NCI-H2107 treated with DMSO at 0.1 percent for 48 hours (cell line): ENCODE measurements around the gene MAX.

Experiments used
- DNase-seq: peaks from one replicate; lab custom pipeline; 2025; ENCODE audit not compliant: unreplicated experiment; lab: John Stamatoyannopoulos, UW

The MAX gene

GRCh38 chr14:65074449-65075150, 27.7 kb downstream of the MAX start:
- DNase-seq, result no peak

GRCh38 chr14:65073605-65074201, 28.6 kb downstream of the MAX start:
- no peak for DNase-seq

GRCh38 chr14:65072937-65073336, 29.4 kb downstream of the MAX start:
- no peak for DNase-seq

DNA sequence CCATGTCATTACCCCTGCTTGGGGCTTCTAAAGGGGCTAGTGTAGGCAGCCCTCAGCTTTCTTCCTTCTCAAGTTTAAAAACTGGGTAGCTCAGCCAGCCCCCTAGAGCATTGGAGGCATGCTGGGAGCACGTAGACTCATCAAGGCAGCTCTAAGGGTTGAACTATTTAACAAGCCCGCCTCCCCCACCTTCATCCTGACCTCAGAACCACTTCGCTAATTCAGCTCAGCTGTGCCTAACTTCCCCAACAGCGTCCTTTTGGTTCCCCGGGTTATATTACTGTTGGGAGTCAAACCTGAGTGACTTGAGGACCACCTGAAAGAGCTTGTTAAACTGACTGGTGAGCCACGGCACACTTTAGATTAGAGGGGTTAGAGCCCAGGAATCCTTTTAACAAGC, 30.1 kb downstream of the MAX start:
- DNase-seq, result no peak

DNA sequence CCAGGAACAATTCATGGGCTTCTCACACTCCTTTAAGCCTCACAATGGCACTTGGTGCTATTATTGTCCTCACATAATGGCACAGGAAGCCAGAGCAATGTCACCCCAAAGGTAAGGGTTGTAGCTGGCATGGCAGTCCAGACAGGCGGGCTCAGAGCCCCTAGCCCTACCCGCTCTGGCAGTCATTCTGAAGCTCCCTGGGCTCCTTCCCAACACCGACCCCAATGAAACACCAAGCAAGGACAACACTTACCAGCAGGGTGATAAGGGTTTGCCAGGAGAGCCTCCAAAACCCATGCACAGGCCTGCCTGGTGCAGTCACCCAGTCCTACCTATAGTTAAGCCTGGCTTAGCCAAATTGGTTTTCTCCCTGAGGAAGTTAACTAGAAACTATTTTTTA, 30.8 kb downstream of the MAX start:
- no peak for DNase-seq

- peak; percentile 95 for DNase-seq
Measured at GRCh38 chr14:65070471-65070976, 31.8 kb downstream of the MAX start.

GRCh38 chr14:65069874-65070413, 32.4 kb downstream of the MAX start:
- no peak for DNase-seq

DNA sequence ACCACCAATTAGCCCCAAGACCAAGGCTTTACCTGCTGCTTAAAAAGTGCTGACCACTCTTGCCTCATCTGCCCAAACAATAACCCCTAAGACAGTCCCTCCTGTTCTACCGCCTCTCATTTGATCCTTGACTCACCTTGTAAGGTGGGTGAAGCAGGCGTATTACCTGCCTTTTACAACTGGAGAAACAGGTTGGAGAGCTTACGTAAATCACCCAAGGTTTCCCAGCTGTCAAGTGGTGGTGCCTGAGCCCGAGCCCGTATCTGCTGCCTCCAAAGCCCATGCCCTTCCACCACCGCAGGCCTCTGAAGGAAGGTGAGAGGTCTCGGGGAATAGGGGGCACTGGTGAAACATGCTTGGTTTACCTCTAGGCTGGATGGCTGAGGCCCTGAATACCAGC, 36.6 kb downstream of the MAX start:
- no peak for DNase-seq

DNA sequence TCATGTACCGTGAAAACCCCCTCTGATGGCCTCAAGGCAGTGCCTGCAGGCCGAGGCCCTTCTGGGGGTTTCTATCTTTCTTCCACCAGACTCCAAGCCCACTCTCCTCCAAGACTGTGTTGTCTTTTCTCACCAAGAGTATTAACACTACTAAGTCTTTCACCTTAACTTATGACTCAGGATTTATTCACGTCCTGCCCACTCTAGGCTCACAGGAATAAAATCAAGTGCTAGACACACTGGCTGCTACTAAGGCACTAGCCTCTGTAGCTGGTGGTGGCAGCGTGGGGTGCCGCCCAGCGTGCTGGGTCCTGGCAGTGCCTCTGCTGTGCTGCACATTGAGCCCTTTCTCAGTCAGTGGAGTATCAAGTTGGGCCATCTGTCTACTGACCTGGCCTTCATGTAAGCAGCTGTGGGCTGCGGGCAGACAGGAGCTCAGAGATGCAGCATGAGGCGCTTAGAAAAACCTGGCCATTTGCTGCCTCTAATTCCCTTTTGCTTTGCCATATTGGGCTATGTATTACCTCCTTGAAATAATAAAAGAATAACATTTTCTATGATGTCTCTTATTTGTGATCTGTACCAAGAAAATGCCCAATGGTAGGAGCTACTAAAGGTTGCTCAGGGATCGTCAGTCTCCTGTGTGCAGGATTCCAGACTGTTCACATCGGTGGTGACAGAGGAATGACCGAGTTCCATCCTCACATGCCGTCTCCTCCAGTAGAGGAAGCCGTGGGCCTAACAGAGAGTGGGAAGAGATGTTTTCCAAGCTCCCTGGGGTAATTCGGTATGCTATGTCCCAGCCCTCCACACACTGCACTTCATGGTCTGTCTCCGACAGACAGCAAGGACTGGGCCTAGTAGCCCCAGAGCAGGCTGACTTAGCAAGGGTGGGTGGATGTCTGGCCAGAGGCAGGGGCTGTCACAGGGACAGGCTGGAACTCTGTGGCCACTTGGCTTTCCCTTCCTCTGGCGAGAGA, 39.9 kb downstream of the MAX start:
- no peak for DNase-seq

- no peak for DNase-seq
Measured at GRCh38 chr14:65057695-65058094, 44.6 kb downstream of the MAX start.

DNA sequence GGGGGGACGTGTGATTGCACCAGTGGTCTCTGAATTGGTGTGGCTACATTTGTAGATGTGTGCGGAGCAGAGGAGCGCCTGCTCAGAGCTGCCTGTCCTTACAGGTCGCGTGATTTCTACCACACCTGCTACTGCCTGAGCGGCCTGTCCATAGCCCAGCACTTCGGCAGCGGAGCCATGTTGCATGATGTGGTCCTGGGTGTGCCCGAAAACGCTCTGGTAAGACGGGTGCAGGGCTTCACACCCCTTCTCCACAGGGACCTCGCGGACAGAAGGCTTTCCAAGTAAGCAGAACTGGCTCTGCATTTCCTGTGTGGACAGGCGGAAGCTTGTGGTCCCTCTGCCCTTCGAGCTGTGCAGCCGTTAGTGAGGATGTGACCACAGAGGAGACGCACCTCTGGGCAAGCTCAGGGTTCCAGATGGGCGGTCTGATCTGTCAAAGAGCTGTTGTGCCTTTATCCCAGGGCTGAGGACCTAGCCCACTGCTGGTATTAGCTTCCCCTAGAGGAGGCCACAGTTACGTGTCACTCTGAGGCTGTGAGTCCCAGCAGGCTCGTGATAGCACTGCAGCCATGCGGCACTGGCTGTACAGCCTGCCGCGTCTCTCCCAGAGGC, 47.7 kb downstream of the MAX start:
- no peak for DNase-seq

DNA sequence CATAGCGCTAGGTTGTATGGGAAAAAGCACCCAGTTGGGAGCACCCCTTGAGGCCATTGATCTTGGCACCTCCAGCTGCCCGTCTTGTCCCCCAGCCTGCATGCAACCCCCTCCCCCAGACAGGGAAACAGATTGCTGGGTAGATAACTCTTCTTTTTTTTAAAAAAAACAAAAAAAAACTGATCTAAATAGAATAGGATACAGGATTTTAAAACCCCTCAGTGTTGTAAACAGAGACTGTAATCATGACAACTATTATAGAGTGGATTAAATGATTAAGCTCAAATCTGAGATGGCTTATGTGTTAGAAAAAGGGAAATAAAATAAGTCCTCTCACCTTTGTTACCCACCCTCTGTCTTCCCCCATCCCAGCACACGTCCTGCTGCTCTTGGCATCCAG, 48.9 kb downstream of the MAX start:
- peak; percentile 36 for DNase-seq

DNA sequence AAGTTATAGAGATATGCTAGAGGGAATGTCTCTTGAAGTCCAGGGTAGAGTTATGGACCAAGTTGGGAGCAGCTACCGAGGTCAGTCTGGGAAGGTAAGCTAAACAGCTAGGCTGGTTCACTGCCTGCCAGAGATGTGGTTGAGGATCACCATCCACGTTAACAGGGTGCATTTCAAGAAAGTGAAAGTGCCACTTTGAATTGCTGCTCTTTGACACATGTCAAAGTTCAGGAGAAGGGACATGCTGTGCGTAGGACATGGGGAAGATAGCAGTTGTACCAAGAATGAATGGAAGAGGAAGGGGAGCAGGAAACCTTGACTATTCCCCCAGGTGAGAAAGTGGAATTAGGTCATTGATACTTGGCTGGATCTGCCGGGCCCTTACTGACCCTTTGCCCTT, 49.5 kb downstream of the MAX start:
- no peak for DNase-seq

DNA sequence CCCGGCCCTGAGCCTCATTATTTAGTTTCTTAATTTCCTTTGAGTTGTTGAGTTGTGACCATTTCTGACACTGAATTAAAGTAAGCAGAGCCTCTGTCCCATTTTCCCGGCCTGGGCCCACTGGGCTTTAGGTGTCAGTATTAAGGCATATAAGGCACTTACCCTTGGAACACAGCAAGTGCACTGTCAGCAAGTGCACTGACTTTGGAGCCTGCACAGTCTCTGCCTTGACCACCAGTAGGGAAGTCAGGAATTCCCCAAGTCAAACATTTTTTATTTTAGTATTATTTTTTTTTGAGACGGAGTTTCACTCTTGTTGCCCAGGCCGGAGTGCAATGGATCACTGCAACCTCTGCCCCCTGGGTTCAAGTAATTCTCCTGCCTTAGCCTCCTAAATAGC, 56.6 kb downstream of the MAX start:
- no peak for DNase-seq

DNA sequence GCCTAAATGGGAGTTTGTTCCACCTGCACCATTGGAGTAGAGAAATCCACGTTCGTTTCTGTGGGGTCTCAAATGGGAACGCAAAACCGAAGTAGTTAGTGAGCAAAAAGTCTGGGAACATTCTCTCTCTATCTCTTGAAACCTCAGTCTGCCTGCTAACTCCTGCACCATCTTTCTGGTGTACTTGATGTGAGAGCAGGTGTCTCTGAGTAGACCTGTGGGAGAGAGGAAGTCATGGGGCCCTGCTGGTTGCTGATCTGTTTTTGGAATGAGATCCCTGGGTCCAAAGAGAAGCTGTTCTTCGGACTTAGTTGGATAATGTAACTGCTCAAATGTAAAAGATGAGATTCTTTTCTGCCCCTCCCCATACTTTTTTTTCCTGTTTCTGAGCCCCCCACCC, 57.3 kb downstream of the MAX start:
- no peak for DNase-seq

DNA sequence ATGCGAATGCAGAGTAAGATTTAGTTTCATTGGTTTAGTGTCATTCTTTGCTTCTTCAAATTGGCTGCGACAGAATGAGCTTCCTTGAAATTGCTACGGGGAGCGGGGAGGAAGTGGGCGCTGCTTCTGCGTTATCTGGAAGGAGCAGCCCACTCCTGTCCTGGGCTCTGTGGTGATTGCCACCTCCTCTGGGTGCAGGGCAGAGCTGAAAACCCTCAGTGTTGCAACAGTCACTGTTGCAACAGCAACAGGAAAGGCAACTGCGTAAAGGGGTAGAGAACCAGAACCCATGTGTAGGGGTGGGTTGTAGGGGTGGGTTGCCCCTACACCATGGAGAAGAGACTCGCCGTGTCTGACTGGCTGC, 57.7 kb downstream of the MAX start:
- no peak for DNase-seq

DNA sequence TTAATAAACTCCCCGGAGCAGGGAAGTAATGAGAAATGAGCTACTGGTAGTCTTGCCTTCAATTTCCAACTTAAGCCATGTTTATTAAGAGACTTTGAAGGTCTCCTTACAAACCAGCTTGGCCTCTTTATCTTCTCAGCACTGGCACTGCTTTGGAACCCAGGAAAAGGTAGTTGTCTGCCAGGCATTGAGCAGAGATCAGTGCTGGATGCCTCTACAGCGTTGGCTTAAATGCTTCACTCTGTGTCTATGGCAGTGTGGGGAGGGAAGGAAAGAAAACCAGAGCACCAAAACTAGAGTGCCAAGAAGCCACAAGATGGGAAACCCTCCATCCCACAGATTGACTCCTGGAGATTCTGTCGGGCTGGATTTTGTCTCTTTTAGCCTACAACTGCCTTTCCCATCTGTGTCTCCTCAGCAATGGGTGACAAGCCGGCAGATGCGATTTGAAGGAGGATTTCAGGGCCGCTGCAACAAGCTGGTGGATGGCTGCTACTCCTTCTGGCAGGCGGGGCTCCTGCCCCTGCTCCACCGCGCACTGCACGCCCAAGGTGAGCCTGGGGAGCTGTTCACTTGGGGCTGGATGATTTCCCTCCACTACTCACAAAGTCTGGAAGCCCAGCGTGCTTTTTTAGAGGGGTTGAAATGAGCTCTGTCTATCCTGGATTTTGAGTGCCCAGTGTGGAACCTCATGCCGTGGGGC, 58.3 kb downstream of the MAX start:
- no peak for DNase-seq

DNA sequence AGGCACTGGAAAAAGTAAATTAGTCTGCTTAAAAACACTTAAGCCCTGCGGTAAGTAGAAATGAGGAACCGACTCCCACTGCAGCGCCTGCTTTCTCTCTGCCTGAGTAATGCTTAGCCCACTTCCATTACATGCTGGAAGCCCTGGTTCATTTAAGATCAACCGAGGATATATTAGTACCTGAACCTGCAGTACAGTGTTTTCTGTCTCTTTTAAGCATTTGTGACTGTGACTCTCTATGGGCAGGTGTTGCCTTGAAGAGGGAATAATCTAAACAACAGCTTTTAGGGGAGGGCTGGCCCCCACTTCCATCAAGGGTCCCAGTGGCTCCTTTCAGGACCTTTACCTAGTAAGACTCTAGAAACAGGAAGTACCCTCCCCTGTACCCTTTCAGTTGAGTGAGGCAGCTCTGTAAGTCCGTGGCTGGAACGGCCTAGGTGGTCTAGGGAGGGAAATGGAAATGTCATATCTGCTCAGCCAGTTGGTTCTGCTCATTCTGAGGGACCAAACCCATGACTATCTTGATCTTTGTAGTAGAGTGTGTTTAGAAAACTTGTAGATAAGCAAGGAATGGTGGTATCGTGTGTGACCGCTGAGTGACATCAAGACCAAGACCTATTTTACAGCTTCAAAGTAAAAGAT, 59.5 kb downstream of the MAX start:
- DNase-seq, result no peak

- DNase-seq, result no peak
Measured at GRCh38 chr14:65042296-65042695, 60.0 kb downstream of the MAX start.

DNA sequence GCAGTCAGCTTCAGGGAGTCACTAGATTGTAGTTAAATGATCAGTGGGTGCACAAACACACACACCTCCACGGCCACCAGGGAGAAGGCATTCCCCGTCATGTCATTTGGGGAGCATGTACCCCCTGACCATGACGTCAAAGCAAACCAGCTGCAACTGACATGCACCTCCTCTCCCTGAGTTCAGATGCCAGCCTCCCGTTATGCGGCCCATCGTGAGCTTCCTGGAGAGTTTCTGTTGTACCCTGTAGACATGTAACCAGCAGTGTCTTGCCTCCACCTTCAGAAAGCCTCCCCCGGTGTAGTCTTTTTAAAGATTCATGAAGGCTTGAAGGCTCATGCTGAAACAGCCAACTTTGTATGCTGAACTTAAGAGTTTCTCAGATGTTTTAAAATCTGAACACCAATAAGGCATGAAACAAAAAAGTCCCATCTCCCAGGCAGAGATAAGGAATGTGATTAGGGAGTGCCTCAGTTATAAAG, 60.8 kb downstream of the MAX start:
- no peak for DNase-seq
